Measurements from ENCODE around the gene BCAR3.
A peak's percentile ranks its signal among the peaks of the same experiment; 100 is the strongest.
"Not testable (repeated sequence)": the region's sequence is repeated elsewhere in the genome, so short reads cannot be mapped to it uniquely, and the experiment has no call there.

The BCAR3 gene

GRCh38 chr1:93675931-93676330, 5.7 kb downstream of the BCAR3 start:
- TF ChIP-seq ZBTB17 (tag by site-specific recombination; IDR thresholded peaks at IDR 0.05): no peak
- TF ChIP-seq ZNF449 (tag by site-specific recombination; IDR thresholded peaks at IDR 0.05): peak; percentile 83; the same call in 1 of the 2 replicates
- TF ChIP-seq ZNF530 (tag by site-specific recombination; IDR thresholded peaks at IDR 0.05; ENCODE audit: low read depth): no peak
- no peak for TF ChIP-seq ZNF19 (tag by site-specific recombination; IDR thresholded peaks at IDR 0.05; ENCODE audit: low read depth)
- ChIA-PET POLR2A (no interaction called here), CTCF (interaction anchor here (0.6 to 1.0 kb wide), 4 partner anchors 8 to 364 kb away, joined by 3 to 4 read pairs (median 3); no protein-coding TSS in a partner anchor)
- peaks cover 0 to 4% of the 10 kb centered on the region in 2 experiments; a peak in 1 of 3 replicates for H3K36me3 ChIP-seq (ENCODE audit: control insufficient read depth in 2 of 2, insufficient read depth in 1 of 2, low read length in 2 of 2)
- no peaks in the 10 kb centered on the region for H3K9me3 ChIP-seq (ENCODE audit: control insufficient read depth, insufficient read depth, low read depth, low read length)
- no peak overlapping the region for H3K27ac ChIP-seq (ENCODE audit: extremely low read depth, low read depth, low read length)
- peaks cover 32% of the 10 kb centered on the region for H3K4me1 ChIP-seq (ENCODE audit: control insufficient read depth, insufficient read depth, low read length)
- no peak overlapping the region for H3K4me3 ChIP-seq (ENCODE audit: low read depth, low read length)

- no peak for TF ChIP-seq PRDM4 (tag by site-specific recombination; IDR thresholded peaks at IDR 0.05)
- no peak for TF ChIP-seq GLIS1 (tag by site-specific recombination; IDR thresholded peaks at IDR 0.05)
- TF ChIP-seq ZBTB48 (tag by site-specific recombination; IDR thresholded peaks at IDR 0.05): no peak
- no peak for TF ChIP-seq ZNF350 (tag by site-specific recombination; IDR thresholded peaks at IDR 0.05)
- POLR2A ChIA-PET: no interaction called here
- Histone ChIP-seq H3K27ac (ENCODE audit: extremely low read depth, low read depth, low read length) (no peak overlapping the region), H3K9me3 (ENCODE audit: control insufficient read depth, insufficient read depth, low read depth, low read length) (no peaks in the 10 kb centered on the region), H3K4me1 (ENCODE audit: control insufficient read depth, insufficient read depth, low read length) (peaks cover 31% of the 10 kb centered on the region), H3K4me3 (ENCODE audit: low read depth, low read length) (no peak overlapping the region), H3K36me3 (ENCODE audit: control insufficient read depth in 2 of 2, insufficient read depth in 1 of 2, low read length in 2 of 2) (peaks cover 0 to 7% of the 10 kb centered on the region in 2 experiments; a peak in 1 of 3 replicates)
- CTCF ChIA-PET: interaction anchor here (1.0 kb wide), 1 partner anchor 15 kb away, joined by 3 read pairs; no protein-coding TSS in a partner anchor
Observed at GRCh38 chr1:93675271-93675670, 6.4 kb downstream of the BCAR3 start.

- POLR2A ChIA-PET; H3K27ac ChIP-seq (ENCODE audit: extremely low read depth, low read depth, low read length); H3K4me3 ChIP-seq (ENCODE audit: low read depth, low read length); H3K9me3 ChIP-seq (ENCODE audit: control insufficient read depth, insufficient read depth, low read depth, low read length); H3K36me3 ChIP-seq (ENCODE audit: control insufficient read depth in 2 of 2, insufficient read depth in 1 of 2, low read length in 2 of 2): not testable (repeated sequence)
- CTCF ChIA-PET: interaction anchor here (0.9 to 1.4 kb wide), 3 partner anchors 12 to 139 kb away, joined by 3 to 7 read pairs (median 4); no protein-coding TSS in a partner anchor
- peaks cover 19% of the 10 kb centered on the region for H3K4me1 ChIP-seq (ENCODE audit: control insufficient read depth, insufficient read depth, low read length)
Observed at GRCh38 chr1:93674071-93674470, 7.6 kb downstream of the BCAR3 start.

- peaks cover 0 to 9% of the 10 kb centered on the region in 2 experiments; a peak in 1 of 3 replicates for H3K36me3 ChIP-seq (ENCODE audit: control insufficient read depth in 2 of 2, insufficient read depth in 1 of 2, low read length in 2 of 2)
- ChIA-PET POLR2A (interaction anchor here (1.9 kb wide), 1 partner anchor 8 kb away, joined by 10 read pairs; the partner anchor contains the start of gene BCAR3), CTCF (interaction anchor here (0.9 to 3.0 kb wide), 7 partner anchors 7 to 168 kb away, joined by 3 to 18 read pairs (median 5); partner anchors contain the start of gene BCAR3)
- no peaks in the 10 kb centered on the region for H3K9me3 ChIP-seq (ENCODE audit: control insufficient read depth, insufficient read depth, low read depth, low read length)
- H3K4me3 ChIP-seq (ENCODE audit: low read depth, low read length): no peak overlapping the region
- H3K4me1 ChIP-seq (ENCODE audit: control insufficient read depth, insufficient read depth, low read length): peaks cover 18% of the 10 kb centered on the region
- no peak overlapping the region for H3K27ac ChIP-seq (ENCODE audit: extremely low read depth, low read depth, low read length)
- no peak for TF ChIP-seq BCL6B (tag by site-specific recombination; IDR thresholded peaks at IDR 0.05)
- TF ChIP-seq ZBTB7A (tag by site-specific recombination; IDR thresholded peaks at IDR 0.05; ENCODE audit: low read depth): no peak
- TF ChIP-seq KLF9 (tag by site-specific recombination; IDR thresholded peaks at IDR 0.05; ENCODE audit: low read depth): no peak
- no peak for TF ChIP-seq PRDM10 (tag by site-specific recombination; IDR thresholded peaks at IDR 0.05)
- TF ChIP-seq IKZF3 (tag by site-specific recombination; IDR thresholded peaks at IDR 0.05): no peak
- TF ChIP-seq ZXDB (tag by site-specific recombination; IDR thresholded peaks at IDR 0.05): no peak
- no peak for TF ChIP-seq SP3 (tag by site-specific recombination; IDR thresholded peaks at IDR 0.05)
- no peak for TF ChIP-seq OVOL3 (tag by site-specific recombination; IDR thresholded peaks at IDR 0.05)
- TF ChIP-seq ZNF394 (tag by site-specific recombination; IDR thresholded peaks at IDR 0.05; ENCODE audit: borderline replicate concordance): no peak
- no peak for TF ChIP-seq KLF10 (tag by site-specific recombination; IDR thresholded peaks at IDR 0.05)
Observed at GRCh38 chr1:93673163-93673829, 8.3 kb downstream of the BCAR3 start.
